ENCODE measurements around the gene SCN9A.

- no peak for TF ChIP-seq POLR2AphosphoS5 (IDR thresholded peaks at IDR 0.05)
- no peak for TF ChIP-seq CTCF (IDR thresholded peaks at IDR 0.05)
- no peak for TF ChIP-seq EP300 (IDR thresholded peaks at IDR 0.05)
- no peak for TF ChIP-seq POLR2A (IDR thresholded peaks at IDR 0.05)
Measured at GRCh38 chr2:166293984-166294383, 81.8 kb downstream of the SCN9A start.

Measured in upper lobe of left lung (tissue), 4 donors.